GM21447 (cell line): ENCODE results near the gene ARHGAP1.
"Not testable (repeated sequence)": the region's sequence is repeated elsewhere in the genome, so short reads cannot be mapped to it uniquely, and the experiment has no call there.

Source experiments
- ATAC-seq: cut with Tn5 transposase; IDR thresholded peaks from one replicate; pipeline ENCODE4 v1.9.1; 2021; ENCODE audit not compliant: unreplicated experiment

The ARHGAP1 gene

DNA sequence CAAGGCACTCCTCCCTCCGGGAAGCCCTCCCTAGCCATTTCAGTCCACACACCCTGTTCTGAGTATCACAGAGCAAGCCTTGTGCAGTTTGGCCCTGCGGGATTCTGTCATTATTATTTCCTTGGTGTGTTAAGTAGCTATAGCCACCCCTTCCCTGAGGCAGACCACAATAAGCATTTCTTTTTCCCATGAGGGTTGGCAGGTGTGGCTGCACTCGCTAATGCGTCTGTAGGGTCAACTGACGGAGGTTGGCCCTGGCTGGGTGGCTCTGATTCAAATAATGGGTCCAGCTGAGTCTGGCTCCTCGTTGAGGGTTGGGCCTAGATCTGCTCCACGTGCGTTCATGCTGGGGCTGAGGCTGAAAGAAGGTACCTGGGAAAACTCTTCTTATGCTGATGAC, 23.7 kb upstream of the ARHGAP1 start:
- no peak for ATAC-seq

DNA sequence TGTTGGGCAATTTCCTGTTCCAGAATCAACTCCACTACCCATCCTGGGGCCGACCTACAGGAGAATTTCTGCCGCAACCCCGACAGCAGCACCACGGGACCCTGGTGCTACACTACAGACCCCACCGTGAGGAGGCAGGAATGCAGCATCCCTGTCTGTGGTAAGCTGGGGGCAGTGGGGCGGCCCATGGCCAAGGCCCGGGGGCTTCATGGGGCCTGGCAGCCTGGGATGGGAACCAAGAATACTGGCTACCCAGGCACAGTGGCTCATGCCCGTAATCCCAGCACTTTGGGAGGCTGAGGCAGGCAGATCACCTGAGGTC, 22.9 kb upstream of the ARHGAP1 start:
- no peak for ATAC-seq

DNA sequence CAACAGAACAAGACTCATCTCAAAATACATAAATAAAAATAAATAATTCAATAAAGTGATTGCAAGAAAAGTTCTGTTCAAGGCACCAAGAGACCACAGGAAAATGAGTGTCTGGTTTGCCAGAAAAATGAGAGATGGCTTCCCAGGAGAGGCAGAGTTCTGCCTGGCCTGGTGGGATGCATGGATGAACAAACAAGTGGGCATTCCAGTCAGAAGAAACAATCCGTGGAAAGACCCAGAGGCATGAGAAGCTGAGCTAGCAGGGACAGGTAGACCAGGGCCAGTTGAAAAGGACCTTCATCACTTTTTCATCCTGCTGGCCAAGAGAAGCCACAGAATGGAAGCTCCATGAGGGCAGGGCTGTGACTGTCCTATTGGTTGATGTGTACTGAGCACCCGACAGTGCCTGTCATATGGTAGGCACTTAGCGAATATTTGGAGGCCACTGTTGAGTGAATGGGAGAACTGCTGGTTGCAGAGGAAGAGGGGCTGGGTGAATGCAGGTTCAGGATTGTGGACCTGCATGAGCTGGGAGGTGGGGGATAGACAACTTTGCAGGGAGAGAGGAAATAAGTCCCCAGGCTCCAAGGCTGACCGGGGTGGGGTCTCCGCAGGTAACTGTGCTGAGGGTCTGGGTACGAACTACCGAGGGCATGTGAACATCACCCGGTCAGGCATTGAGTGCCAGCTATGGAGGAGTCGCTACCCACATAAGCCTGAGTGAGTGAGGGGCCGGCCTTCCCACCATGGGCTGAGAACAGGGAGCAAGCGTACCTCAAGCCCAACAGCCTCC, 22.3 kb upstream of the ARHGAP1 start:
- no peak for ATAC-seq

DNA sequence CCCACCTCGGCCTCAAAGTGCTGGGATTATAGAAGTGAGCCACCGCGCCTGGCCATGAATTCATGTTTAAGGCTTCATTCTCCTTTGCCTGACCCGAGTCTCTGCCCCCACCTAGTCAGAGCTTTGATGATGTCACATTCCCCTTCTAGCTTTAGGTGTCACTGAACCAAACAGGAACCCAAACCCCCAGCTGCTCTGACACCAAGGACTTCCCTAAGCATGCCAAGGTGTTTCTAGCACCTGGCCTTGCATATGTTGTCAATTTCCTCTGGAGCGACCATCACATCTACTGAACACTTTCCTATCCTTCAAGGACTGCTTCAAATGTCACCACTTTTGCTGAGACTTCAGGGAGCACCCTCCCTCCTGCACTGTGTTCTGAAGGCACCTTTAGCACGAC, 20.9 kb upstream of the ARHGAP1 start:
- ATAC-seq: no peak

DNA sequence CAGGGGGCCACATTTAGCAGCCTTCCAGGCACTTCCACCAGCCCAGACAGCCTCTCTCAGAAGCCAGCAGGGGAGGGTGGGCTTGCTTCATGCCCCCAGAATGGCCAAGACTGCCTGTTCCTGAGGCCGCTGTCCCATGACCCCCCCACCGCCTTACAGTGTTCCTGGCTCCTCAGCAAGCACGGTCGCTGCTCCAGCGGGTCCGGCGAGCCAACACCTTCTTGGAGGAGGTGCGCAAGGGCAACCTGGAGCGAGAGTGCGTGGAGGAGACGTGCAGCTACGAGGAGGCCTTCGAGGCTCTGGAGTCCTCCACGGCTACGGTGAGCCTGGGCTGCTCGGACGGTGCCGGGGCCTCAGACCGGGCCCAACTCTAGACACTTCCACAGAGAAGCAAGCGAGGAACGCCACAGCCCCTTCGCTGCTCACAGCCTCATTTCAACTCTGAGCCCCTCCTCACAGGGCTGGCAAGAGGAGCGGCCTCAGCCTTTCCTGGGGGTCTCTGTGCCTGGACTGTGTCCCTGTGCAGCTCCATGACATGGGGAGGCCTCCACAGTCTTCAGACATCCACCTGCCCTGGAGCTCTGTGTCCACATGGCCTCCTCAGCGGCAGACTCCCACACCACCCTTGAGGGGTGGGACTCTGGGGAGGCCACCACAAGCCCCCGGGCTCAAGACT, 19.3 kb upstream of the ARHGAP1 start:
- ATAC-seq: no peak

DNA sequence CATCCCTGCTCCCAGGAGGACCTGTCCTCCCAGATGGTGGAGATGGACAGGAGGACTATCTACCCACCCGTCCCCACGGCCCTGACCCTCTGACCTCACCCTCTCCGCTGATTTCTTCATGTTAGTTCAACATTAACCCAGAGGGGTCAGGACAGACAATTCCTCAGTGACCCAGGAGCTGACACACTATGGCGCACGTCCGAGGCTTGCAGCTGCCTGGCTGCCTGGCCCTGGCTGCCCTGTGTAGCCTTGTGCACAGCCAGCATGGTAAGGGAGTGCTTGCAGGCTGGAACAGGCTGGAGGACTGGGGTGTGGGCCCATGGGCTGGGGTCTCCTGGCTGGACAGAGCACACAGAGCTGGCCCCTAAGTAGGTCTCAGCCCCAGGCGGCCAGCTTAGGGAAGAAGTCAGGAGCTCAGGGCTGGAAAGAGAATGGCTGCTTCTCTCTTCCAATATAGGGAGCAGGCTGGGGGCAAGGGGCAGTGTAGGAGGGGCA, 18.7 kb upstream of the ARHGAP1 start, which contains the start of gene F2:
TSS of gene F2 (plus strand) at position 166 of the 495 bp plus-strand sequence. CDS start at position 189, 23 bp downstream.
- ATAC-seq: no peak

DNA sequence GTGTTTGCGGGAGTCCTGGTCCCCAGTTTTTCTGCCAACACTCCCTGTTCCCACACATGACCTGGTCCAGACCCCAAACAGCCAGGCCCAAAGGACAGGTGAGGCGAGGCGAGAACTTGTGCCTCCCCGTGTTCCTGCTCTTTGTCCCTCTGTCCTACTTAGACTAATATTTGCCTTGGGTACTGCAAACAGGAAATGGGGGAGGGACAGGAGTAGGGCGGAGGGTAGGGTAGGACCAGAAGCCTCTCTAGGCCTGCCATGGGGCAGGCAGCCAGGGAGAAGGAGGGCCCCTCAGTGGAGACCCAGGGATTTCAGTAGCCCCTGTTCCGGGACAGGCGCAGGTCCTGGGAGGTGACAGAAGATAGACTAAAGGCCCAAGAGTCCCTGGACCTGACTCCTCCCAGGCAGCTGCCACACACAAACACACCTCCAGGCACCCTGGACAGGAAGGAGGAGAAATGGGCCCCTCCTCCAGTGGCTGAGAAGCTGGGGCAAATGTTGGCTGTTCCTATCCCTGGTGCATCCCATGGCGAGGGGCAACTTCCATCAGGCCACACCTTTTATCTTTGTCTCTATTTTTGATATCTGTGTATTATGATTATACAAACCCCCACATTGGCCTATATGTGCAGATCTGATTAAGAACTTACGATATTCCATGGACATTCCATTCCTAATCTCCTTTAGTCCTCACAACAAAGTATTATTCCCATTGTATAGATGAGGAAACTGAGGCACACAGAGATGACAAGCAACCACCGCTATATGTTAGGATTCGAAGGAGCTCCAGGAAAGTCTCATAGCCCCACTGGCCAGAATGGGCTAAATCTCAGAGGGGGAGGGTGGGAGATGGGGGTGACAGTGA, 18.0 kb upstream of the ARHGAP1 start:
- no peak for ATAC-seq

DNA sequence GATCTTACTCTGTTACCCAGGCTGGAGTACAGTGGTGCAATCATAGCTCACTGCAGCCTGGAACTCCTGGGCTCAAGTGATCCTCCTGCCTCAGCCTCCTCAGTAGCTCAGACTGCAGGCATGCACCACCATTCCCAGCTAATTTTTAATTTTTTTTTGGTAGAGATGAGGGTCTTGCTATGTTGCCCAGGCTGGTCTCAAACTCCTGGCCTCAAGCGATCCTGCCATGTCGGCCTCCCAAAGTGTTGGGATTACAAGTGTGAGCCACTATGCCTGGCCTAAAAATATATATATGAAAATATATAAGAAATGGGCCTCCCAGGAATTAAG, 17.4 kb upstream of the ARHGAP1 start:
- not testable (repeated sequence) for ATAC-seq

DNA sequence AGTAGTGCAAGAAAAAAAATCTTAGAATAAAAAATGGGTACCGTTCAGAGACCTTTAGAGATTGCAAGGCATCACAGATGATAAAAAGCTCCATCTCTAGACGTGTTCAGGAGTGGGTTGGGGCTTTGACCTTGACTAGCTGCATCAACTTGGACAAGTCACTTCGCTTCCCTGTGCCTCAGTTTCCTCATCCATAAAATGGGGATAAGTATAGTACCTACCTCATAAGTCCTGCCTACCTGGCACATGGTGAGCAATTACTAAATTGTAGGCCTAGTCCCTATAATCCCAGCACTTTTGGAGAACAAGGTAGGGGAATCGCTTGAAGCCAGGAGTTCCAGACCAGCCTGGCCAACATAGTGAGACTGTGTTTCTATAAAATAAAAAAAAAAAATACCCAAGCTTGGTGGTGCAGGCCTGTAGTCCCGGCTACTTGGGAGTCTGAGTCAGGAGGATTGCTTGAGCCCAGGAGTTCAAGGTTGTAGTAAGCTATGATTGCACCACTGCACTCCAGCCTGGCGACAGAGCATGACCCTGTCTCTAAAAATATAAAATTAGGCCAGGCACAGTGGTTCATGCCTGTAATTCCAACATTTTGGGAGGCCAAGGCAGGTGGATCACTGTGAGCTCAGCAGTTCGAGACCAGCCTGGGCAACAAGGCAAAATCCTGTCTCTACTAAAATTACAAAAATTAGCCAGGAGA, 12.6 kb upstream of the ARHGAP1 start:
- ATAC-seq: no peak

DNA sequence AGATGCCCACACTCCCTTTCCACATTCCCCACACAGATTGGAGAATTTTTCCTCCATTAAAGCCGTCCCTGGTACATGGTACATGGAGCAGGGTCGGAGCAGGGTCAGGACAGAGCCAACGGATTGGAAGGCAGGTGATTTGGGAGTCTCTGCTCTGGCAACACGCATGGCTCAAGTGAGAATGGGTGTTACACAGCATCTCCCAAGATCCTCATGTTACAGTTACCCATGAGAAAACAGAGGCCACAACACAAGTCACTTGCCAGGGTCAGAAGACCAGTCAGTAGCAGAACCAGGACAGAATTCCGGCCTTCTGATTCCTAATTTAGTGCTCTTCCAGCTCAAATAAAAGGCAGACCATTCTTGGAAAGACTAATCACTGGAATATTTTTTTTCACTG, 10.9 kb upstream of the ARHGAP1 start:
- ATAC-seq: no peak

DNA sequence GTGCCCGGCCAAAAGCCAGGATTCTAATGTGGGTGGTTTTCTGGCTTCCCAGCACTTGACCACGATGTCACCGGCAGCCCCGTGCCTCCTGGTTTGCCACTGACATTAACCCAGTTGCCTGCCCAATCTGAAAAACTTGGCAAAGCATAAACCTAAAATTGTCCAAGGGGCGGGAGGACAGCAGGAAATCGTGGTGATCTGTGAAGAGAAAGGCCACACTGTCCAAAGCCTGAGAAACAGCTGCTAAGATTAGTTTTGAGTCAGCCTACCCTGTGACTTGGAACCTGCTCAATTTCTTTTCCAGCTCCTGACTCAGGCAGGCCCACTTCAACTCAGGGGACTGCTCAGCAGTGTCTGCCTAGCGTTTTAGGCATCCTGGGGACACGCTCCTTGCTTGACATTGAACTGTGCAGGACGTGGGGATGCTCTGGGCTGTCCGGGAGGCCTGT, 10.4 kb upstream of the ARHGAP1 start:
- no peak for ATAC-seq

DNA sequence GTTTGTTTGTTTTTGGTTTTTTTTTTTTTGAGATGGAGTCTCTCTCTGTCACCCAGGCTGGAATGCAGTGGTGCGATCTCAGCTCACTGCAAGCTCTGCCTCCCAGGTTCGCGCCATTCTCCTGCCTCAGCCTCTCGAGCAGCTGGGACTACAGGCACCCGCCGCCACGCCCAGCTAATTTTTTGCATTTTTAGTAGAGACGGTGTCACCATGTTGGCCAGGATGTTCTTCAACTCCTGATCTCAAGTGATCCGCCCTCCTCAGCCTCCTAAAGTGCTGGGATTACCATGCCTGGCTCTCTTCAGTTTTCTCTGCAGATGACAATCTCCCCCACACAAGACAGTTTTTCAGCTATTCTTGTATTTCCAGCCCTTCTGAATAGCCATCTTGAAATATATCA, 8.9 kb upstream of the ARHGAP1 start:
- ATAC-seq: not testable (repeated sequence)

DNA sequence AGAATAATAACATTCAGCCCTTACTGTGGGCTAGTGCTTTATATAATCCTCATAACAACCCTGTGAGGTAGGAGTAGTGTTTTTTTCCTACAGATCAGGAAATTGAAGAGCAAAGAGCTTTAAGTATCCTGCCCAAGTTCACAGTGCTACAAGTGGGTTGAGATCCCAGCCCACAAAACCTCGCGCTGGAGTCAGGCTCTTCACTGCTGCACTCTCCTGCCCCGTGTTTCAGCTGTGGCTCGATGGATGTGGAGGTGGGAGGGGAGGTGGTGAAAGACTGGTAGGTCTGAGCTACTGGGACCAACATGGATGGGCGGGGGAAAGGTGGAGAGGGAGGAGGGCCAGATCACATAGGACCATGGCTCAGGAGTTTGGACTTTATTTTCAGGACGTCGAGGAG, 6.5 kb upstream of the ARHGAP1 start:
- no peak for ATAC-seq

DNA sequence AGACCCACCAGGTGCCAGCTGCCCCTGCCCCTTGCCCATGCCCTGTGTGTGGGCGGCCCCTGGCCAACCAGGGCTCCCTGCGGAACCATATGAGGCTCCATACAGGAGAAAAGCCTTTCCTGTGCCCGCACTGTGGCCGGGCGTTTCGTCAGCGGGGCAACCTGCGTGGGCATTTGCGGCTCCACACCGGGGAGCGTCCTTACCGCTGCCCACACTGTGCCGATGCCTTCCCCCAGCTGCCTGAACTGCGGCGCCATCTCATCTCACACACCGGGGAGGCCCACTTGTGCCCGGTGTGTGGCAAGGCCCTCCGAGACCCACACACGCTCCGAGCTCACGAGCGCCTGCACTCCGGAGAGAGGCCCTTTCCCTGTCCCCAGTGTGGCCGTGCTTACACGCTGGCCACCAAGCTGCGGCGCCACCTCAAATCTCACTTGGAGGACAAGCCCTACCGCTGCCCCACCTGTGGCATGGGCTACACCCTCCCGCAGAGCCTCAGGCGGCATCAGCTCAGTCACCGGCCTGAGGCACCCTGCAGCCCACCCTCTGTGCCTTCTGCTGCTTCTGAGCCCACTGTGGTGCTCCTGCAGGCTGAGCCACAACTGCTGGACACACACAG, 4.8 kb upstream of the ARHGAP1 start:
- ATAC-seq: no peak

DNA sequence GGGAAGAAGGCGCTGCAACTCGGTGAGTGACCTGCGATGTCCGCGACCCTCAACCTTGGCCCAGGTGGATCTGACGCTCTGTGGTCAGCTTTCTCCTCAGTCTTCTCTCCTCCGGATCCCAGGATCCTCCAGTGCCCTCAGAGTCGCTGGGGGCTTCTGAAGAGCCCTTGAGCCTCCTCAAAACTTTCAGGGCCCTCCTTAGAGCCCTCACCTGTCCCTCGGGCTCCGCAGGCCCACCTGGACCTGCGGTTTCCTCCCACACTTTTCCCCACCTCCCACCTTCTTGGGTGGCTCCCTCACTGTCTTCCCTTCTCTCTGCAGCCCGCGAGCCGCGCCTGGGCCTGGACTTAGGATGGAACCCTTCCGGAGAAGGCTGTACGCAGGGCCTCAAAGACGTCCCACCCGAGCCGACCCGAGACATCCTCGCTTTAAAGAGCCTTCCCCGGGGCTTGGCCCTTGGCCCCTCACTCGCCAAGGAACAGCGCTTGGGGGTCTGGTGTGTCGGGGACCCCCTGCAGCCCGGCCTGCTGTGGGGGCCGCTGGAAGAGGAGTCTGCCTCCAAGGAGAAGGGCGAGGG, 747 bp upstream of the ARHGAP1 start:
- ATAC-seq: no peak

DNA sequence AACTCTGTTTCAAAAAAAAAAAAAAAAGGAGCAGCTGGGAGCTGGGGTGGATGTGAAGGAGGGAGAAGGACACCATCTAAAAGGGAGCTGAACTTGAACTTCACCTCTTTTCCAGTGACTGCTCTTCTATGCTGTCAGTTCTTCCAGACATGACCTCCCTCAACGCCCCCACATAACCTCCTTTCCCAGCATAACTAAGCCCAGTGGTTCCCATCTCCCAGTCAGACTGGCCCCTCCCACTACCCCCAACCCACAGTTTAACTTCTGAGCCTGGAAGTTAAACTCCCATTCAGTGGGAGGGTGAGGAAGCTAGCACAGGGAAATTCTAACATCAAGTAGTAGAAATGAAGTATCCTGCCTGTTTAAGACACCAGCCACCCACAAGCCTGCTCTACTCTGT, 1.8 kb downstream of the ARHGAP1 start:
- ATAC-seq: no peak

DNA sequence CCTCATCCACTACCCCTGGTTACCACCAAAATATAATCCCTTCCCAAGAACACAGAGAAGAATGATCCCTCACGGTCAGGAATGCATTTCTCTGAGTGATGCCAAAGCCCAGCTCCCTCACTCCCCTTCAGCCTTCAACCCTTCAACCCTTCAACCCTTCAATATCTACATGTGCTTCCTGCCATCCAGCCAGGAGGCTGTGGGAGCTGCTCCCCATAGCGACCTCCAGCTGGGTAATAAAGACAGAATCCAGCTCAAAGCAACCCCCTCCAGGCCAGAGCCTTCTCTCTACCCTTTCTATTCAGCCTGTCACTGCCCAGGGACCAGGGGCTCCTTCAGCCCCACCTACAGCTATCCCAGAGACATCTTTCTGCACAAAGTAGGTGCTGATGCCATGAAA, 2.7 kb downstream of the ARHGAP1 start:
- no peak for ATAC-seq

DNA sequence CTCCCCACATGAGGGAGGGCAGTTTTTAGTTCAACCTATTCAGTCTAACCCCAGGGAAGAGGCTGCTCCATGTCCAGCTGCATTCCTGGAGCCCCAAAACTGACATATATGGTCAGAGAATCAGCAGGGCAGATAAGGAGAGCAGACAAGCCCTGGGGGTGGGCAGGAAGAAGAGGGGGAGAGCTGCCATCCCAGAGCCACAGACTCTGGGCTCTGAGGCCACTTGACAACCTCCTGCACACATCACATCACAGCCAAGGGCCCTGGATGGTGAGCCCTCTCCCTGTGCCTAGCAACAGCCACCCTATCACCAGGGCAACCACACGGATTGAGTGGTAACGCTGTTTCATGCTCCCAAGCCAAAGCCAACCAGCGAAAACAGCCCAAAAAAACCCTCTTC, 3.1 kb downstream of the ARHGAP1 start:
- no peak for ATAC-seq

DNA sequence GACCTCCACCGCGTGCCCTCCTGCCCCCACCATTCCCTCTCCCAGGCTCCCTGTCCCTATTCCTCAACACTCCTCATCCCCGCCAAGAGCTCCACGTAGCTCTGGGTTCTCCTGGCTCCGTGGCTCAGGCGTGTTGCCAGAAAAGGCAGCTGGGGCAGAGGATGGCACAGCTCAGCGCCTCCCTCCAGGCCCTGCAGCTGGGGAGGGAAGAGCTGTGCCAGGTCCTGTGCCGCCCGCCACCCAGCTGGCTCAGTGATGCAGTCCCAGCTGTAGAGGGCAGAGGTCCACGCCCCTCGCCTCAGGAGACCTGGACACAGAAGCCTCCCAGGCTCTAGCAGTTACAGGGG, 4.2 kb downstream of the ARHGAP1 start:
- no peak for ATAC-seq
